ENCODE data around the gene NLRC3. TPM values are rescaled to one million over a fixed set of nuclear protein-coding genes. Genes with fewer than 3 reads are reported as not detected.

Gene NLRC3
- total RNA-seq, 1 experiment from 2014 or later: 0.26 TPM

GRCh38 chr16:3562914-3563480 is 14.2 kb downstream of the NLRC3 start (continued):
- TF ChIP-seq AR (CRISPR knock-in tag; IDR thresholded peaks at IDR 0.05): no peak

GRCh38 chr16:3561626-3562025 is 15.6 kb downstream of the NLRC3 start:
- Mint-ChIP-seq H3K4me3 (no peak overlapping the region), H3K9me3 (no peaks in the 10 kb centered on the region), H3K4me1 (no peaks in the 10 kb centered on the region), H3K27me3 (ENCODE audit: low read depth) (peaks cover 4% of the 10 kb centered on the region), H3K27ac (no peak overlapping the region), H3K36me3 (no peaks in the 10 kb centered on the region)
- POLR2A ChIA-PET: no interaction called here
- CTCF ChIA-PET: no interaction called here
- ATAC-seq (no peak), DNase-seq (ENCODE audit: low spot score) (no peak)
- no peak for TF ChIP-seq CDX4 (CRISPR knock-in tag; IDR thresholded peaks at IDR 0.05; ENCODE audit: borderline replicate concordance)
- TF ChIP-seq ZNF263 (CRISPR knock-in tag; IDR thresholded peaks at IDR 0.05; ENCODE audit: low read depth): no peak
- no peak for TF ChIP-seq NFYB (CRISPR knock-in tag; conservative IDR thresholded peaks at IDR 0.05; ENCODE audit: low read depth)
- no peak for TF ChIP-seq ETV6 (CRISPR knock-in tag; IDR thresholded peaks at IDR 0.05)
- no peak for TF ChIP-seq ZMAT4 (CRISPR knock-in tag; IDR thresholded peaks at IDR 0.05)
- TF ChIP-seq MLX (CRISPR knock-in tag; IDR thresholded peaks at IDR 0.05): no peak
- TF ChIP-seq SOX15 (CRISPR knock-in tag; IDR thresholded peaks at IDR 0.05): no peak
- TF ChIP-seq CREM (CRISPR knock-in tag; IDR thresholded peaks at IDR 0.05): no peak
- no peak for TF ChIP-seq NFE2L1 (CRISPR knock-in tag; IDR thresholded peaks at IDR 0.05)
- no peak for TF ChIP-seq IRF1 (CRISPR knock-in tag; IDR thresholded peaks at IDR 0.05)
- TF ChIP-seq ZNF317 (CRISPR knock-in tag; IDR thresholded peaks at IDR 0.05; ENCODE audit: borderline replicate concordance, low read depth): no peak
- no peak for TF ChIP-seq ZSCAN18 (CRISPR knock-in tag; IDR thresholded peaks at IDR 0.05)
- TF ChIP-seq FOXK1 (CRISPR knock-in tag; IDR thresholded peaks at IDR 0.05): no peak
- TF ChIP-seq ZNF416 (CRISPR knock-in tag; IDR thresholded peaks at IDR 0.05): no peak

- H3K4me1 Mint-ChIP-seq: peaks cover 34% of the 10 kb centered on the region
- DNase-seq (ENCODE audit: low spot score): no peak
- peak overlapping the region; percentile 7; the same call in 1 of the 2 replicates for H3K4me3 Mint-ChIP-seq
- peaks cover 52% of the 10 kb centered on the region for H3K27me3 Mint-ChIP-seq (ENCODE audit: low read depth)
- H3K9me3 Mint-ChIP-seq: peaks cover 17% of the 10 kb centered on the region
- peak overlapping the region; percentile 91 for H3K27ac Mint-ChIP-seq
- no peaks in the 10 kb centered on the region for H3K36me3 Mint-ChIP-seq
- ATAC-seq: peak; percentile 40
- CTCF ChIA-PET: interaction anchor here (1.0 kb wide), 1 partner anchor 100 kb away, joined by 3 read pairs; no protein-coding TSS in a partner anchor
- POLR2A ChIA-PET: no interaction called here
- peak; percentile 76; the same call in 1 of the 2 replicates for TF ChIP-seq TEAD1 (CRISPR knock-in tag; IDR thresholded peaks at IDR 0.05)
- TF ChIP-seq USF1 (CRISPR knock-in tag; IDR thresholded peaks at IDR 0.05): peak; percentile 73; the same call in 1 of the 2 replicates
- TF ChIP-seq IRF2 (CRISPR knock-in tag; IDR thresholded peaks at IDR 0.05; ENCODE audit: borderline replicate concordance, low read depth): no peak
- peak; percentile 77 for TF ChIP-seq USF2 (CRISPR knock-in tag; IDR thresholded peaks at IDR 0.05)
- peak; percentile 12; the same call in 1 of the 2 replicates for TF ChIP-seq ZMAT4 (CRISPR knock-in tag; IDR thresholded peaks at IDR 0.05)
- TF ChIP-seq ZBTB21 (CRISPR knock-in tag; IDR thresholded peaks at IDR 0.05; ENCODE audit: borderline replicate concordance): 0 out of 2 replicates have a peak, but pooled peaks have one; percentile 19
Measured at GRCh38 chr16:3554351-3554928, 22.8 kb downstream of the NLRC3 start.
